ENCODE measurements around the gene PCMTD2.
A peak's percentile ranks its signal among the peaks of the same experiment; 100 is the strongest.
"Not testable (repeated sequence)": the region's sequence is repeated elsewhere in the genome, so short reads cannot be mapped to it uniquely, and the experiment has no call there.

The PCMTD2 gene

GRCh38 chr20:64224351-64225170, 31.0 kb upstream of the PCMTD2 start:
- DNase-seq (ENCODE audit: low spot score) = no peak

- no peak for DNase-seq (ENCODE audit: low spot score)
These were observed 30.4 kb upstream of the PCMTD2 start for GRCh38 chr20:64225171-64225595.

GRCh38 chr20:64225828-64226598, 29.5 kb upstream of the PCMTD2 start:
- no peak for DNase-seq (ENCODE audit: low spot score)

- DNase-seq (ENCODE audit: low spot score) = peak; percentile 52
These were observed 28.6 kb upstream of the PCMTD2 start for GRCh38 chr20:64226686-64227580.

- DNase-seq (ENCODE audit: low spot score) = no peak
These were observed 27.4 kb upstream of the PCMTD2 start for GRCh38 chr20:64228086-64228653.

GRCh38 chr20:64228751-64229506, 26.6 kb upstream of the PCMTD2 start:
- no peak for DNase-seq (ENCODE audit: low spot score)

GRCh38 chr20:64229507-64230061, 26.0 kb upstream of the PCMTD2 start:
- no peak for DNase-seq (ENCODE audit: low spot score)

GRCh38 chr20:64230461-64231145, 24.9 kb upstream of the PCMTD2 start:
- no peak for DNase-seq (ENCODE audit: low spot score)

GRCh38 chr20:64231621-64232550, 23.7 kb upstream of the PCMTD2 start:
- no peak for DNase-seq (ENCODE audit: low spot score)

- DNase-seq (ENCODE audit: low spot score) = no peak
These were observed 22.8 kb upstream of the PCMTD2 start for GRCh38 chr20:64232794-64233193.

GRCh38 chr20:64233725-64234124, 21.8 kb upstream of the PCMTD2 start:
- peak; percentile 20 for DNase-seq (ENCODE audit: low spot score)

GRCh38 chr20:64234291-64234791, 21.2 kb upstream of the PCMTD2 start:
- DNase-seq (ENCODE audit: low spot score) = no peak

- DNase-seq (ENCODE audit: low spot score) = not testable (repeated sequence)
These were observed 20.5 kb upstream of the PCMTD2 start for GRCh38 chr20:64234921-64235565.

GRCh38 chr20:64236137-64237088, 19.1 kb upstream of the PCMTD2 start:
- no peak for DNase-seq (ENCODE audit: low spot score)

- no peak for DNase-seq (ENCODE audit: low spot score)
These were observed 18.2 kb upstream of the PCMTD2 start for GRCh38 chr20:64237316-64237715.

- DNase-seq (ENCODE audit: low spot score) = no peak
These were observed 17.3 kb upstream of the PCMTD2 start for GRCh38 chr20:64238115-64238825.
